RWPE2 (cell line): ENCODE data around the gene DDX49.

ENCODE experiments used
- ATAC-seq: fragments of 200-7000 bp; cut with Tn5 transposase; 3 replicates; pipeline ENCODE4 v1.9.1; 2021; ENCODE audit warnings: low read depth
- DNase-seq: peaks from one replicate; pipeline ENCODE4 v3.0.0-alpha.2; 2020; ENCODE audit warnings: low spot score
- H3K27ac ChIP-seq: fragments of 450-650 bp; 2 replicates; pipeline ENCODE4 v1.5.1; 2017; ENCODE audit warnings: mild to moderate bottlenecking; ENCODE audit not compliant: poor library complexity, severe bottlenecking
- H3K27me3 ChIP-seq: fragments of 250-450 bp; sonication (Bioruptor Pico); 2 replicates; pipeline ENCODE4 v1.5.1; 2021; ENCODE audit warnings: mild to moderate bottlenecking, moderate library complexity; ENCODE audit not compliant: insufficient read depth, poor library complexity, severe bottlenecking
- H3K36me3 ChIP-seq: fragments of 250-450 bp; sonication (Bioruptor Pico); 2 replicates; pipeline ENCODE4 v1.5.1; 2020; ENCODE audit warnings: low read depth, mild to moderate bottlenecking, moderate library complexity
- H3K4me1 ChIP-seq: fragments of 250-450 bp; sonication (Bioruptor Pico); 2 replicates; pipeline ENCODE4 v1.5.1; 2021; ENCODE audit warnings: mild to moderate bottlenecking, moderate library complexity; ENCODE audit not compliant: insufficient read depth, poor library complexity, severe bottlenecking
- H3K4me3 ChIP-seq: fragments of 250-450 bp; sonication (Bioruptor Pico); 2 replicates; pipeline ENCODE4 v1.5.1; 2021; ENCODE audit warnings: mild to moderate bottlenecking, moderate library complexity; ENCODE audit not compliant: severe bottlenecking
- H3K9me3 ChIP-seq: fragments of 250-450 bp; sonication (Bioruptor Pico); 2 replicates; pipeline ENCODE4 v1.5.1; 2021; ENCODE audit warnings: mild to moderate bottlenecking, moderate library complexity; ENCODE audit not compliant: severe bottlenecking
- TF ChIP-seq, protein P1 (sequence below): fragments of 450-650 bp; IDR thresholded peaks from one replicate; pipeline ENCODE4 v1.5.1; 2017; ENCODE audit warnings: mild to moderate bottlenecking, moderate library complexity; ENCODE audit not compliant: poor library complexity, severe bottlenecking

DDX49 gene

DNA sequence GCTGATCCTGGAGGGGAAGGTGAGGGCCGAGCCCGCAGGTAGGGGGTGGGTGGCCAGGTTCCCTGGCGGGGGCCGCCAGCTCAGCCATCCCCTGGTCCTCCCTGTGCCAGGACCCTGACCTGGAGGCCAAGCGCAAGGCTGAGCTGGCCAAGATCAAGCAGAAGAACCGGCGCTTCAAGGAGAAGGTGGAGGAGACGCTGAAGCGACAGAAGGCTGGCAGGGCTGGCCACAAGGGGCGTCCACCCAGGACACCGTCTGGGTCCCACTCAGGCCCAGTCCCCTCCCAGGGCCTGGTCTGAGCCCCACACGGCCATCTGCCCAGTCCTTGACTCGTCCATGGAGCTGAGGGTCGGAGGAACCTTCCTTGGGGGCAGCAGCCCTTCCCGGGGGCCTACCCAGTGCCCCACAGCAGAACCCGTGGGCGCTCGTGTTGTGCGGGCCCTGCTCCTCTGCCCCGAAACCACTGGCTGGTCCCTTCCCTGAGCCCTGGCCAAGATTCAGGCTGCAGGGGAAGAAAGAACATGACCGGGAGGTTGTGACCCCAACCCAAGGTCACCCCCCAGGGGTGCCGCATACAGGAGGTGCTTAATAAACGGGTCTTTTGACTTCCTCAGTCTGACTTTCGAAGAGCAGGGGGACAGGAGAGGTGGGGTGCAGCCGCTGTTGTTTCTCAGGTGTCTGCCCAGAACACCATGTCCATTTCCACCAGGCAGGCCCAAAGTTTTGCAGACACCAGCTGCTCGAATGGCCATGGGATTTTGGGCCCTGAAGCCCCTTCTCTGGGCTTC is 8.7 kb downstream of the DDX49 start:
- Histone ChIP-seq H3K4me3 (no peak overlapping the region), H3K36me3 (peaks cover 87% of the 10 kb centered on the region), H3K27ac (no peak overlapping the region), H3K9me3 (no peaks in the 10 kb centered on the region), H3K4me1 (no peaks in the 10 kb centered on the region), H3K27me3 (no peaks in the 10 kb centered on the region)
- TF ChIP-seq, protein P1, sequence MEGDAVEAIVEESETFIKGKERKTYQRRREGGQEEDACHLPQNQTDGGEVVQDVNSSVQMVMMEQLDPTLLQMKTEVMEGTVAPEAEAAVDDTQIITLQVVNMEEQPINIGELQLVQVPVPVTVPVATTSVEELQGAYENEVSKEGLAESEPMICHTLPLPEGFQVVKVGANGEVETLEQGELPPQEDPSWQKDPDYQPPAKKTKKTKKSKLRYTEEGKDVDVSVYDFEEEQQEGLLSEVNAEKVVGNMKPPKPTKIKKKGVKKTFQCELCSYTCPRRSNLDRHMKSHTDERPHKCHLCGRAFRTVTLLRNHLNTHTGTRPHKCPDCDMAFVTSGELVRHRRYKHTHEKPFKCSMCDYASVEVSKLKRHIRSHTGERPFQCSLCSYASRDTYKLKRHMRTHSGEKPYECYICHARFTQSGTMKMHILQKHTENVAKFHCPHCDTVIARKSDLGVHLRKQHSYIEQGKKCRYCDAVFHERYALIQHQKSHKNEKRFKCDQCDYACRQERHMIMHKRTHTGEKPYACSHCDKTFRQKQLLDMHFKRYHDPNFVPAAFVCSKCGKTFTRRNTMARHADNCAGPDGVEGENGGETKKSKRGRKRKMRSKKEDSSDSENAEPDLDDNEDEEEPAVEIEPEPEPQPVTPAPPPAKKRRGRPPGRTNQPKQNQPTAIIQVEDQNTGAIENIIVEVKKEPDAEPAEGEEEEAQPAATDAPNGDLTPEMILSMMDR, result no peak
- DNase-seq (no peak), ATAC-seq (no peak)

GRCh38 chr19:18929311-18929710 is 9.8 kb downstream of the DDX49 start:
- H3K4me1 ChIP-seq, result no peaks in the 10 kb centered on the region
- ATAC-seq, result no peak
- peaks cover 87% of the 10 kb centered on the region for H3K36me3 ChIP-seq
- TF ChIP-seq, protein P1, result no peak
- H3K4me3 ChIP-seq, result no peak overlapping the region
- no peak overlapping the region for H3K27ac ChIP-seq
- no peak for DNase-seq
- H3K27me3 ChIP-seq, result no peaks in the 10 kb centered on the region
- no peaks in the 10 kb centered on the region for H3K9me3 ChIP-seq

DNA sequence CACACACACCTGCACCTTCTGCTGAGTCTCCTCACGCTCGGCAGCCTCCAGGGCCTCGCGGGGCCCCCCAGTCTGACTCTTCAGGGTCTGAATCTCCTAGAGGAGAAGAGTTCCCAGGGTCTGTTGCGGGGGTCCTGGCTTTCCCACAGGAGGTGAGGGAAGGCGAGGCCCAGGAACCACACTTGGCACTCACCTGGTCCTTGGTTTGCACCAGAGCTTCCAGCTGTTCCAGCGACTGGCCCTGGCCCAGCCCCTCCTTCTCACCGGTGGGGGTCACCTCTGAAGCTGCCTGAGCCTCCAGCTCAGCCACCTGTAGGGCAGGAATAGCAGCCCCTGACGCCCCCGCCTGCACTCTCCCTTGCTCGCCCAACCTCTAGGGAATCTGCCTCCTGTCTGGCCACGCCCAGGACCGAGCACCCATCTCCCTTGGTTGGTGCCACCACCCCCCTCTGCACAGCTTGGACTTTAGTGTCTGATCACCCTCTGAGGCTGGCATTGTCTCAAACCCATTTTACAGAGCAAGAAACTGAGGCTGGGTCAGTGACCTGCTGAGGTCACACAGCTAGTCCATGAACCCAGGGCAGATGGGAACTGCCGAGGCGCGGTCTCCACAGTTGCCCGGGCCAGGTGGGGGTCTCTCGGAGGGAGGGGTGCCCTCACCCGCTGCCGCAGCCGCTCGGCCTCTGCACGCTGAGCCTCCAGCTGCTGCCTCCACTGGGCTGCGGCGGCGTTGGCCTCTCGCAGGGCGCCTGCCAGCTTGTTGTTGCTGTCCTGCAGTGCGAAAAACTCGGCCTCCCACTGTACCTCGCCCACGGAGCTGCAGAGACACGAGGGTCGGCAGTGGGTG is 12.0 kb downstream of the DDX49 start:
- TF ChIP-seq, protein P1, result no peak
- no peak overlapping the region for H3K27ac ChIP-seq
- H3K9me3 ChIP-seq, result no peaks in the 10 kb centered on the region
- ATAC-seq, result no peak
- DNase-seq, result no peak
- peaks cover 88% of the 10 kb centered on the region for H3K36me3 ChIP-seq
- no peaks in the 10 kb centered on the region for H3K27me3 ChIP-seq
- no peak overlapping the region for H3K4me3 ChIP-seq
- no peaks in the 10 kb centered on the region for H3K4me1 ChIP-seq

GRCh38 chr19:18932216-18932841 is 12.8 kb downstream of the DDX49 start:
- Histone ChIP-seq H3K36me3 (peaks cover 85% of the 10 kb centered on the region), H3K27me3 (no peaks in the 10 kb centered on the region), H3K27ac (no peak overlapping the region), H3K4me3 (no peak overlapping the region), H3K4me1 (no peaks in the 10 kb centered on the region), H3K9me3 (no peaks in the 10 kb centered on the region)
- ATAC-seq, result peak; percentile 83
- TF ChIP-seq, protein P1, result no peak
- DNase-seq, result peak; percentile 86
